ENCODE results near the gene OLIG2.

DNA sequence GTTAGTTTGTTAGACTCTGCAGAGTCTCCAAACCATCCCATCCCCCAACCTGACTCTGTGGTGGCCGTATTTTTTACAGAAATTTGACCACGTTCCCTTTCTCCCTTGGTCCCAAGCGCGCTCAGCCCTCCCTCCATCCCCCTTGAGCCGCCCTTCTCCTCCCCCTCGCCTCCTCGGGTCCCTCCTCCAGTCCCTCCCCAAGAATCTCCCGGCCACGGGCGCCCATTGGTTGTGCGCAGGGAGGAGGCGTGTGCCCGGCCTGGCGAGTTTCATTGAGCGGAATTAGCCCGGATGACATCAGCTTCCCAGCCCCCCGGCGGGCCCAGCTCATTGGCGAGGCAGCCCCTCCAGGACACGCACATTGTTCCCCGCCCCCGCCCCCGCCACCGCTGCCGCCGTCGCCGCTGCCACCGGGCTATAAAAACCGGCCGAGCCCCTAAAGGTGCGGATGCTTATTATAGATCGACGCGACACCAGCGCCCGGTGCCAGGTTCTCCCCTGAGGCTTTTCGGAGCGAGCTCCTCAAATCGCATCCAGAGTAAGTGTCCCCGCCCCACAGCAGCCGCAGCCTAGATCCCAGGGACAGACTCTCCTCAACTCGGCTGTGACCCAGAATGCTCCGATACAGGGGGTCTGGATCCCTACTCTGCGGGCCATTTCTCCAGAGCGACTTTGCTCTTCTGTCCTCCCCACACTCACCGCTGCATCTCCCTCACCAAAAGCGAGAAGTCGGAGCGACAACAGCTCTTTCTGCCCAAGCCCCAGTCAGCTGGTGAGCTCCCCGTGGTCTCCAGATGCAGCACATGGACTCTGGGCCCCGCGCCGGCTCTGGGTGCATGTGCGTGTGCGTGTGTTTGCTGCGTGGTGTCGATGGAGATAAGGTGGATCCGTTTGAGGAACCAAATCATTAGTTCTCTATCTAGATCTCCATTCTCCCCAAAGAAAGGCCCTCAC lies at the start of gene OLIG2:
- TF ChIP-seq POLR2AphosphoS5 (IDR thresholded peaks at IDR 0.05; ENCODE audit: low read depth, low read length) = no peak
- TF ChIP-seq EZH2 (IDR thresholded peaks at IDR 0.05) = no peak
- TF ChIP-seq, protein P1, sequence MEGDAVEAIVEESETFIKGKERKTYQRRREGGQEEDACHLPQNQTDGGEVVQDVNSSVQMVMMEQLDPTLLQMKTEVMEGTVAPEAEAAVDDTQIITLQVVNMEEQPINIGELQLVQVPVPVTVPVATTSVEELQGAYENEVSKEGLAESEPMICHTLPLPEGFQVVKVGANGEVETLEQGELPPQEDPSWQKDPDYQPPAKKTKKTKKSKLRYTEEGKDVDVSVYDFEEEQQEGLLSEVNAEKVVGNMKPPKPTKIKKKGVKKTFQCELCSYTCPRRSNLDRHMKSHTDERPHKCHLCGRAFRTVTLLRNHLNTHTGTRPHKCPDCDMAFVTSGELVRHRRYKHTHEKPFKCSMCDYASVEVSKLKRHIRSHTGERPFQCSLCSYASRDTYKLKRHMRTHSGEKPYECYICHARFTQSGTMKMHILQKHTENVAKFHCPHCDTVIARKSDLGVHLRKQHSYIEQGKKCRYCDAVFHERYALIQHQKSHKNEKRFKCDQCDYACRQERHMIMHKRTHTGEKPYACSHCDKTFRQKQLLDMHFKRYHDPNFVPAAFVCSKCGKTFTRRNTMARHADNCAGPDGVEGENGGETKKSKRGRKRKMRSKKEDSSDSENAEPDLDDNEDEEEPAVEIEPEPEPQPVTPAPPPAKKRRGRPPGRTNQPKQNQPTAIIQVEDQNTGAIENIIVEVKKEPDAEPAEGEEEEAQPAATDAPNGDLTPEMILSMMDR (IDR thresholded peaks at IDR 0.05 in 2 of 3, conservative IDR thresholded peaks at IDR 0.05 in 1 of 3; ENCODE audit: borderline replicate concordance in 1 of 3, insufficient read depth in 1 of 3, low read depth in 2 of 3, low read length in 2 of 3) = no peak
- TF ChIP-seq TCF7L2 (IDR thresholded peaks at IDR 0.05; ENCODE audit: borderline replicate concordance, extremely low read depth, insufficient read depth, insufficient read length) = no peak
- TF ChIP-seq ZNF274 (IDR thresholded peaks at IDR 0.05; ENCODE audit: low read depth, low read length) = no peak
- TF ChIP-seq EZH2phosphoT487 (IDR thresholded peaks at IDR 0.05; ENCODE audit: borderline replicate concordance) = no peak
- TF ChIP-seq, protein P2, sequence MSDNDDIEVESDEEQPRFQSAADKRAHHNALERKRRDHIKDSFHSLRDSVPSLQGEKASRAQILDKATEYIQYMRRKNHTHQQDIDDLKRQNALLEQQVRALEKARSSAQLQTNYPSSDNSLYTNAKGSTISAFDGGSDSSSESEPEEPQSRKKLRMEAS (IDR thresholded peaks at IDR 0.05) = no peak
- TF ChIP-seq, protein P3, sequence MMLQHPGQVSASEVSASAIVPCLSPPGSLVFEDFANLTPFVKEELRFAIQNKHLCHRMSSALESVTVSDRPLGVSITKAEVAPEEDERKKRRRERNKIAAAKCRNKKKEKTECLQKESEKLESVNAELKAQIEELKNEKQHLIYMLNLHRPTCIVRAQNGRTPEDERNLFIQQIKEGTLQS (IDR thresholded peaks at IDR 0.05) = no peak
- TF ChIP-seq FOSL1 (IDR thresholded peaks at IDR 0.05; ENCODE audit: low read depth) = no peak
- TF ChIP-seq, protein P4, sequence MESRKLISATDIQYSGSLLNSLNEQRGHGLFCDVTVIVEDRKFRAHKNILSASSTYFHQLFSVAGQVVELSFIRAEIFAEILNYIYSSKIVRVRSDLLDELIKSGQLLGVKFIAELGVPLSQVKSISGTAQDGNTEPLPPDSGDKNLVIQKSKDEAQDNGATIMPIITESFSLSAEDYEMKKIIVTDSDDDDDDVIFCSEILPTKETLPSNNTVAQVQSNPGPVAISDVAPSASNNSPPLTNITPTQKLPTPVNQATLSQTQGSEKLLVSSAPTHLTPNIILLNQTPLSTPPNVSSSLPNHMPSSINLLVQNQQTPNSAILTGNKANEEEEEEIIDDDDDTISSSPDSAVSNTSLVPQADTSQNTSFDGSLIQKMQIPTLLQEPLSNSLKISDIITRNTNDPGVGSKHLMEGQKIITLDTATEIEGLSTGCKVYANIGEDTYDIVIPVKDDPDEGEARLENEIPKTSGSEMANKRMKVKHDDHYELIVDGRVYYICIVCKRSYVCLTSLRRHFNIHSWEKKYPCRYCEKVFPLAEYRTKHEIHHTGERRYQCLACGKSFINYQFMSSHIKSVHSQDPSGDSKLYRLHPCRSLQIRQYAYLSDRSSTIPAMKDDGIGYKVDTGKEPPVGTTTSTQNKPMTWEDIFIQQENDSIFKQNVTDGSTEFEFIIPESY (IDR thresholded peaks at IDR 0.05; ENCODE audit: extremely low read depth, insufficient replicate concordance, low read length) = no peak
